Progenitor cell of endocrine pancreas (in vitro differentiated cells): ENCODE measurements around the gene HS6ST1. TPM values are rescaled to one million over a fixed set of nuclear protein-coding genes. Genes with fewer than 3 reads are reported as not detected.

ENCODE experiments used
- DNase-seq: peaks from one replicate; pipeline ENCODE4 v3.0.0; 2021; ENCODE audit warnings: low spot score; ENCODE audit not compliant: unreplicated experiment
- H3K27ac Mint-ChIP-seq: 2 replicates; pipeline ENCODE4 v1.8.0; 2021; ENCODE audit warnings: mild to moderate bottlenecking, moderate library complexity, mixed read lengths
- H3K27me3 Mint-ChIP-seq: 2 replicates; pipeline ENCODE4 v1.8.0; 2021; ENCODE audit warnings: mixed read lengths
- H3K36me3 Mint-ChIP-seq: 2 replicates; pipeline ENCODE4 v1.8.0; 2022; ENCODE audit warnings: mixed read lengths; ENCODE audit not compliant: insufficient read depth
- H3K4me1 Mint-ChIP-seq: 2 replicates; pipeline ENCODE4 v1.8.0; 2021; ENCODE audit warnings: low read depth, mixed read lengths
- H3K4me3 Mint-ChIP-seq: 2 replicates; pipeline ENCODE4 v1.8.0; 2021; ENCODE audit warnings: low read depth, mild to moderate bottlenecking, moderate library complexity, mixed read lengths
- H3K9me3 Mint-ChIP-seq: 2 replicates; pipeline ENCODE4 v1.8.0; 2021; ENCODE audit warnings: low read depth, mixed read lengths
- total RNA-seq: library from RNA; stranded (reverse); gene quantifications from 2 replicates; pipeline ENCODE4 v1.2.1, GENCODE V29; 2021
- TF ChIP-seq, protein P1 (sequence below): fragments of 200-600 bp; sonication (generic); IDR thresholded peaks from one replicate; pipeline ENCODE4 v1.5.0; 2021; ENCODE audit warnings: antibody characterized with exemption, mild to moderate bottlenecking; ENCODE audit not compliant: unreplicated experiment

The HS6ST1 gene
- total RNA-seq, 1 donor from 2014 or later = 81.2 TPM

DNA sequence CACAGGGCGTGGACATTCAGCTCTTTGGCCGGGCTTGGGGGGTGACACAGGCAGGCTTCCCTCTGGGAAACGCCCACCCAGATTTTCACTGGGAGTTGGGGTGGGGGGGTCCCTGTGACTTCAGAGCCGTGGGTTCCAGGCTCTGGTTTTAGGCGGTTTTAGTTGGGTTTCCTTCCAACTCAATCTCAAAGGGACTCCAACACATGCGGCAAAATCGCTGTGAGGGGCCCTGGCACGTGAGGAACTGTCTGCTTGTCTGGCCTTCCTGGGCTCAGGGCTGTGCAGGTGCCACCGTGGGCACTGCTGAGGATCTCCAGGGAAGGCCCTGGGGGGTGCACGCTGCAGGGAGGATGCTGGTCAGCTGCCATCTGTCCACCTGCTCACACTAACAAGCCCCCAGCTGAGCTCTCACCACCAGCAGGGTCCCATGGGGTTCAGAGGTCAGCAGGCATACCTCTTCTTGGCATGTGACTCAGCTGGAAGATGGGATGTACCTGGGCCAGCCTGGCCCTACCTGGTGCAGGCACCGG lies 11.7 kb downstream of the HS6ST1 start:
- H3K36me3 Mint-ChIP-seq = no peaks in the 10 kb centered on the region
- TF ChIP-seq, protein P1, sequence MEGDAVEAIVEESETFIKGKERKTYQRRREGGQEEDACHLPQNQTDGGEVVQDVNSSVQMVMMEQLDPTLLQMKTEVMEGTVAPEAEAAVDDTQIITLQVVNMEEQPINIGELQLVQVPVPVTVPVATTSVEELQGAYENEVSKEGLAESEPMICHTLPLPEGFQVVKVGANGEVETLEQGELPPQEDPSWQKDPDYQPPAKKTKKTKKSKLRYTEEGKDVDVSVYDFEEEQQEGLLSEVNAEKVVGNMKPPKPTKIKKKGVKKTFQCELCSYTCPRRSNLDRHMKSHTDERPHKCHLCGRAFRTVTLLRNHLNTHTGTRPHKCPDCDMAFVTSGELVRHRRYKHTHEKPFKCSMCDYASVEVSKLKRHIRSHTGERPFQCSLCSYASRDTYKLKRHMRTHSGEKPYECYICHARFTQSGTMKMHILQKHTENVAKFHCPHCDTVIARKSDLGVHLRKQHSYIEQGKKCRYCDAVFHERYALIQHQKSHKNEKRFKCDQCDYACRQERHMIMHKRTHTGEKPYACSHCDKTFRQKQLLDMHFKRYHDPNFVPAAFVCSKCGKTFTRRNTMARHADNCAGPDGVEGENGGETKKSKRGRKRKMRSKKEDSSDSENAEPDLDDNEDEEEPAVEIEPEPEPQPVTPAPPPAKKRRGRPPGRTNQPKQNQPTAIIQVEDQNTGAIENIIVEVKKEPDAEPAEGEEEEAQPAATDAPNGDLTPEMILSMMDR = no peak
- no peaks in the 10 kb centered on the region for H3K27me3 Mint-ChIP-seq
- no peaks in the 10 kb centered on the region for H3K9me3 Mint-ChIP-seq
- H3K4me1 Mint-ChIP-seq = peaks cover 37% of the 10 kb centered on the region
- H3K4me3 Mint-ChIP-seq = no peak overlapping the region
- no peak overlapping the region for H3K27ac Mint-ChIP-seq
- no peak for DNase-seq

DNA sequence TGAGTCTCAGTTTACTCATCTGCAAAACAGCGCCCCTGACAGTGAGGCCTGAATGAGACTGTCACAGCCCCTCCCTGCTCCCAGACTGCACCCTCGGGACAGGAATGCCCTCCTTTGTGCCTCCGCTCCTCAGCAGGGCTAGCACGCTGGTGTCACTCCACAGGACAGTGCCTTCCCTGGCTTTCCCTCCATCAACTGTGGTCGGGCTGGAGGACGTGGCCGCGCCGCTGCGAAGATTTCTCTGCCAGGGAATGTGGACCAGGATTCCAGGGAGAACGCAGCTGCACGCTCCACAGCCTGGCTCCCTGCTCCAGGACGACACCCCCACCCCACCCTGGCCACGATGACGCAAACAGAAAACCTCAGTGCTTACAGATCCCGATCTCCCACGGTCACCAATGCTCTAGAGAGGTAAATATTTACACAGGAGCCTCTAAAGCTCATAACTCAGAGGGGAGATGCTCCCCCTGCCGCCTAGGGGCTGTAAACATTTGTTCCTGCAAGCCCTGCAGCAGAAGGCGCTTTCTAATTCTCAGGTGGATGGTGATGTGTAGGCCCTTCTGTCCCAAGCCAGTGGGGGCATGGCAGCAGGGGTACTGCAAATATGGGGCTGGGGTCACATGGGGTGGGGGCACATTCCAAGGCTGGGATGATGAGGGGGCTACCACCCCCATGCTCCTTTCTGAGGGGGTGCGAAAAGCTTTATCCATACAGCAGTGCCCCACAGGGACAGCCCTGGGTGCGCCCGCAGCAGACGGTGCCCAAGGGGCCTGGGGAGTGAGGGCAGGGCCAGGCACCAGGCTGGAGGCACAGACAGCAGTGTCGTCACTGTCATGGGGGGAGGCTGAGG lies 12.4 kb downstream of the HS6ST1 start:
- H3K4me1 Mint-ChIP-seq = peaks cover 37% of the 10 kb centered on the region
- no peaks in the 10 kb centered on the region for H3K9me3 Mint-ChIP-seq
- peak overlapping the region; percentile 86 for H3K27ac Mint-ChIP-seq
- TF ChIP-seq, protein P1 = peak; percentile 54
- no peaks in the 10 kb centered on the region for H3K36me3 Mint-ChIP-seq
- DNase-seq = no peak
- no peaks in the 10 kb centered on the region for H3K27me3 Mint-ChIP-seq
- H3K4me3 Mint-ChIP-seq = peak overlapping the region; percentile 49

DNA sequence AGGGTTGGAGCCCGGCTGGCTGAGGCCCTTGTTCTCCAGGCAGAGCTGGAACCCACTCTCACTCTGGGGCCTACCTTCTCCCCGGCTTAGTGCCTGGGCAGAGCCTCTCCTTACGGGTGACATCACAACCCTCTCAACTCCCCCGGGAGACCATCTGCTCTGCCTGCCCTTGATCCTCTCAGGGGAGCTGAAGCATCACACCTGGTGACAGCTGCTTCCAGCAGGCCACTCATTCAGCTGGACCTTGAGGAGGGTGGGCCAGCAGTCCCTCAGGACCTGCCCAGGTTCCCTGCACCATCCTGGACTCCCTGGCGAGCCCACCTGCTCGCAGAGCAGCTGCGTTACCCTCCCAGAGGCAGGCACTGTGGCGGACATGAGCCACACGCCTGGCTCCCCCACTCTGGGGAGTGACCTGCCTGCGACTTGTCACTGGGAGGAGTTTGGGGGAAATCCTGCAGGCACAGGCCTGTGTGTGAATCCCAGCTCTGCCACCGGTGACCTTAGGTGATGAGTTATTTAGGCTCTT lies 13.1 kb downstream of the HS6ST1 start:
- Mint-ChIP-seq H3K9me3 (no peaks in the 10 kb centered on the region), H3K27me3 (no peaks in the 10 kb centered on the region), H3K27ac (peak overlapping the region; percentile 86), H3K36me3 (no peaks in the 10 kb centered on the region), H3K4me3 (no peak overlapping the region), H3K4me1 (peaks cover 33% of the 10 kb centered on the region)
- no peak for DNase-seq
- TF ChIP-seq, protein P1 = no peak

DNA sequence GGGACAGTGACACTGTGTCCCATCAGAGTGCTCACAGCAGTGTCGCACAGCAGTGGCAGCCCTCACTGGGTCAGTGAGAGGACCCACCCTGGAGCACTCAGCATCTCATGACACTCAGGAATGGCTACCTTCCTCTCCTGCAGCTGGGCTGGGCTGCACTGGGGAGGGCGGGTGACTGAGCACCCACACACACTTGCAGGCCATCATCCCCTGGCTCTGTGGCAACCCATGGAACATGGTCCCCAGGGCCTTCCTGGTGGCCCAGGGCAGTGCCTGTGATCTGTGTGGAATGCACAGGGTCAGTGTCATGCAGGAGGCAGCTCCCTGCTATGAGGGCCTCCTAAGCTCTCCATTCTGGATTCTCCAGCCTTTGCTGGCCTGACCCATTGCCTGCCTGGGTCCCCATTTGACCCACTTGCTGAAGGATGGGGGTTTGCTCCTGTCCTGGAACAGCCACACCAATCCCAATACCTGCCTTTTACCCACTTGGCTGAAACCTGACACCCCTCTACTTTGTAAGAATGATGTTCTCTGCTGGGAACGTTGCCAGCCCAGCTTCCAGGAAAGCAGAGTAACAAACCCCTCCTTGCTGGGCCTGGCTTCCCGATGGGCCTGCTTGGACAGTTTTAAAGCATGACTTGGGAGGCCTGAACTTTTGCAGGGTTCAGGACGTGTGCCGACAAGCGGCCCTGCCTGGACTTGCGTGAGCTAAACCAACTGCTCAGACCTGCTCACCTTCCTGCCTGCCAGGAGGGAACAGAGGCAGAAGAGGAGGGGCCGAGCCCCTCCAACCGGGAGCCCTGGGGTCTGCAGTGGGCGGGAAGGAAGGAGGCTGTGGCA lies 13.7 kb downstream of the HS6ST1 start:
- H3K36me3 Mint-ChIP-seq = no peaks in the 10 kb centered on the region
- H3K27me3 Mint-ChIP-seq = no peaks in the 10 kb centered on the region
- H3K9me3 Mint-ChIP-seq = no peaks in the 10 kb centered on the region
- no peak overlapping the region for H3K4me3 Mint-ChIP-seq
- peaks cover 30% of the 10 kb centered on the region for H3K4me1 Mint-ChIP-seq
- no peak for DNase-seq
- TF ChIP-seq, protein P1 = no peak
- peak overlapping the region; percentile 86 for H3K27ac Mint-ChIP-seq

DNA sequence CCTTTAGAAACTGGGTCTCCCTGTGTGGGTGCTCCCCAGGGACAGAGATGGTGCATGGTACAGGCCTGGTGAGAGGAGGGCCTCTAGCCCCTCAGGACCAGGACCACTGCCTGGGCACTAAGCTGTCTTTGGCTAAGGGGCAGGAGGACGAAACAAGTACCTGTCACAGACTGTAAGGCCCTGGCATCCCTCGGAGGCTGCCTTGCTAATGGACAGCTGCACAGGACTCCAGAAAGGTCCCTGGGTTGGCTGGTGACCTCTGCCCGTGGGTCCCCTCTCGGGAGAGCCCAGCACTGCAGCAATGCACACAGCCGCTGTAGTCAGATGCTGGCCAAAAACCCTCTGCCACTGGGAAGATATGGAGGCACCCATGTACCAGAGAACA lies 14.3 kb downstream of the HS6ST1 start:
- no peaks in the 10 kb centered on the region for H3K36me3 Mint-ChIP-seq
- no peaks in the 10 kb centered on the region for H3K27me3 Mint-ChIP-seq
- TF ChIP-seq, protein P1 = no peak
- H3K27ac Mint-ChIP-seq = no peak overlapping the region
- H3K9me3 Mint-ChIP-seq = no peaks in the 10 kb centered on the region
- no peak for DNase-seq
- H3K4me1 Mint-ChIP-seq = peaks cover 25% of the 10 kb centered on the region
- H3K4me3 Mint-ChIP-seq = no peak overlapping the region
